Right lobe of liver (tissue), 6 donors: ENCODE measurements around the gene CEP89. TPM values are rescaled to one million over a fixed set of nuclear protein-coding genes. Genes with fewer than 3 reads are reported as not detected.

Source experiments
- ATAC-seq, 4 donors: fragments of 200-7000 bp; cut with Tn5 transposase; one replicate each; pipeline ENCODE4 v1.9.1; 2020; ENCODE audit warnings: mild to moderate bottlenecking in 4 of 4, moderate library complexity in 4 of 4
- DNase-seq, 3 donors: peaks; one replicate each; pipeline ENCODE4 v3.0.0-alpha.2; 2020
- H3K27ac ChIP-seq, 3 donors: fragments of 200-600 bp; one replicate each; pipeline ENCODE4 v1.8.0; 2022
- H3K27me3 ChIP-seq, 2 donors: fragments of 200-600 bp; one replicate each; pipeline ENCODE4 v1.8.0; 2022
- H3K36me3 ChIP-seq, 4 donors: fragments of 200-600 bp; sonication (generic) in 1 of 4; one replicate each; pipeline versions ENCODE4 v1.5.1 to v1.8.0; 2017 to 2022; ENCODE audit warnings: control low read depth in 1 of 4
- H3K4me1 ChIP-seq, 4 donors: fragments of 200-600 bp; sonication (generic) in 1 of 4; one replicate each; pipeline versions ENCODE4 v1.5.1 to v1.8.0; 2017 to 2022; ENCODE audit warnings: control low read depth in 1 of 4
- H3K4me3 ChIP-seq, 3 donors: fragments of 200-600 bp; one replicate each; pipeline ENCODE4 v1.8.0; 2022
- H3K9me3 ChIP-seq, 4 donors: fragments of 200-600 bp; sonication (generic) in 1 of 4; one replicate each; pipeline versions ENCODE4 v1.5.1 to v1.8.0; 2017 to 2022; ENCODE audit warnings: control low read depth in 1 of 4
- POLR2A ChIP-seq: fragments of 450-650 bp; IDR thresholded peaks from one replicate; pipeline ENCODE4 v1.6.1; 2017; ENCODE audit warnings: antibody characterized with exemption, mild to moderate bottlenecking
- WGBS: methylation state at CpG from one replicate; pipeline ENCODE4 v1.1.6; 2018; ENCODE audit warnings: low coverage, low lambda C conversion rate; ENCODE audit not compliant: insufficient coverage; ENCODE audit errors: missing lambda C conversion rate; 5-methylcytosine and 5-hydroxymethylcytosine counted together
- intact Hi-C, 2 donors: fragments of 100-400 bp; cut with DNase I; formaldehyde crosslinking; loops; one replicate each; pipeline versions ENCODE4 v1.11.2 to v1.14.1; 2022
- total RNA-seq, 6 experiments: library from RNA; depleted of rRNA in 2 of 6; stranded (reverse); fragments of >200 nt in 2 of 6; fragmentation: NEBNext Ultra II Directional in 3 of 6; extraction: Animal tissue kit (Norgen Biotek cat#: 25700) in 3 of 6; gene quantifications; one replicate each; pipeline versions ENCODE4 v1.1.0 to v1.2.4, GENCODE V29; 2016 to 2023
- TF ChIP-seq, protein P1 (sequence below), 4 donors: fragments of 200-600 bp in 3 of 4; fragments of 450-650 bp in 1 of 4; IDR thresholded peaks; one replicate each; pipeline versions ENCODE4 v1.5.1 to v1.8.0; 2016 to 2022; ENCODE audit warnings: antibody characterized with exemption in 4 of 4, mild to moderate bottlenecking in 2 of 4
- donor health status: DM: no; HTN: yes; CAD: no.
- donor health status: DM: no; HTN: no; CAD: no.
- donor health status: DM: no; HTN: no; CAD: no.
- donor health status: DM: no; HTN: yes; CAD: no.
- donor health status: DM: no; HTN: yes; CAD: no.

CEP89 gene
- total RNA-seq, 6 experiments from 2014 or later = 2.9 to 5.7 (median 4.7) TPM

DNA sequence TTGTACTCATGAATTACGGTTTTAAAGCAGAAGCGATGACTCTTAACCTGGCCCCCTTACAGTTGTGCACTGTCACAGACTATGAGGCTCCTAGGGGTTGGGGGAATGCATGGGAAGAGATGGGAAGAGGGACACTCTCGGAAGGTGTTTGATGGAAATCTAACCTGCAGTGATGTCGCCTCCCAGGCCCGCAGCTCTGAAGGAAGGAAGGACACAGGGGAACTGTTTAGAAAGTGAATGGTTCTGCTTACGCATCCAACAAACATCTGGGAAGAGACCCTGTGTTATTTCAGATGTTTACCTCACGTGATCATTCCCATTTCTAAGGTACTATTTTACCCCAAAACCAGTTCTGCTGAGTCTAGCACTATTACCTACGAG, 54.2 kb downstream of the CEP89 start:
- Histone ChIP-seq H3K36me3 (no peaks in the 10 kb centered on the region), H3K4me1 (no peaks in the 10 kb centered on the region), H3K27me3 (no peaks in the 10 kb centered on the region), H3K27ac (no peak overlapping the region), H3K4me3 (no peak overlapping the region), H3K9me3 (no peaks in the 10 kb centered on the region)
- ATAC-seq (no peak), DNase-seq (no peak)
- TF ChIP-seq POLR2A = no peak
- TF ChIP-seq, protein P1, sequence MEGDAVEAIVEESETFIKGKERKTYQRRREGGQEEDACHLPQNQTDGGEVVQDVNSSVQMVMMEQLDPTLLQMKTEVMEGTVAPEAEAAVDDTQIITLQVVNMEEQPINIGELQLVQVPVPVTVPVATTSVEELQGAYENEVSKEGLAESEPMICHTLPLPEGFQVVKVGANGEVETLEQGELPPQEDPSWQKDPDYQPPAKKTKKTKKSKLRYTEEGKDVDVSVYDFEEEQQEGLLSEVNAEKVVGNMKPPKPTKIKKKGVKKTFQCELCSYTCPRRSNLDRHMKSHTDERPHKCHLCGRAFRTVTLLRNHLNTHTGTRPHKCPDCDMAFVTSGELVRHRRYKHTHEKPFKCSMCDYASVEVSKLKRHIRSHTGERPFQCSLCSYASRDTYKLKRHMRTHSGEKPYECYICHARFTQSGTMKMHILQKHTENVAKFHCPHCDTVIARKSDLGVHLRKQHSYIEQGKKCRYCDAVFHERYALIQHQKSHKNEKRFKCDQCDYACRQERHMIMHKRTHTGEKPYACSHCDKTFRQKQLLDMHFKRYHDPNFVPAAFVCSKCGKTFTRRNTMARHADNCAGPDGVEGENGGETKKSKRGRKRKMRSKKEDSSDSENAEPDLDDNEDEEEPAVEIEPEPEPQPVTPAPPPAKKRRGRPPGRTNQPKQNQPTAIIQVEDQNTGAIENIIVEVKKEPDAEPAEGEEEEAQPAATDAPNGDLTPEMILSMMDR (IDR thresholded peaks at IDR 0.05) = no peak
- intact Hi-C loops = no loop called here
- 88% methylated on average over 8 of the region's 8 CpGs for WGBS

DNA sequence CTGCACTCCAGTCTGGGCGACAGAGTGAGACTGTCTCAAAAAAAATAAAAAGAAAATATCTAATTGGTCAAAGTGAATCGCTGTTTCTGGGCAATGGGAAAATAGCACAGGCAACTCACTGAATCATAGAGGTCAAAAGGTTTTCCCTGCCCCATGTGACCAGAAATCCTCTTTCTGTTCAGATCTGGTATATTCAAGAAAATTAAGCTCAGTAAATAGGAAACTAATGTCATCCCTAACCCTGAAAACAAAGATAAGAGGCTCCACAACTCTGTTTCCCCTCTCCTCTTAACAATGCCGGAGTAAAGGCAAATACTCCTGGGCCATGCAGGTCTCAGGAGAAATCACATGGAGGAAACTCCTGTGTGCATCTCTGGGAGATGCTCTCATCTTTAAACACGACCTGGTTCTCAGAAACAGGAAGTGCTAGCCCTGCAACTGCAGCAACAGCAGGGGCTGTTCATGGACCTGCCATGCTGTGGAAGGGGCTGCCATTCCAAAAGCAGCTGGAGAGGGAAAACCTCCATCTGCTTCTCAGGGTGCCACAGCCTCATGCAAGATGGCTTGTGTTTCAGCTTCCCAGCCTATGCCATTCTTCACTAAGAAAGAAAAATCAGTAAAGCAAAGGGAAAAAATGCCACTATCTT, 54.7 kb downstream of the CEP89 start:
- Histone ChIP-seq H3K4me3 (no peak overlapping the region), H3K27me3 (no peaks in the 10 kb centered on the region), H3K9me3 (no peaks in the 10 kb centered on the region), H3K27ac (no peak overlapping the region), H3K4me1 (no peaks in the 10 kb centered on the region), H3K36me3 (no peaks in the 10 kb centered on the region)
- 47% methylated on average over 4 of the region's 4 CpGs for WGBS
- intact Hi-C loops = no loop called here
- ATAC-seq (peak; percentile 20 to 83 (median 67)), DNase-seq (no peak)
- TF ChIP-seq, protein P1 (IDR thresholded peaks at IDR 0.05) = no peak
- TF ChIP-seq POLR2A = no peak

DNA sequence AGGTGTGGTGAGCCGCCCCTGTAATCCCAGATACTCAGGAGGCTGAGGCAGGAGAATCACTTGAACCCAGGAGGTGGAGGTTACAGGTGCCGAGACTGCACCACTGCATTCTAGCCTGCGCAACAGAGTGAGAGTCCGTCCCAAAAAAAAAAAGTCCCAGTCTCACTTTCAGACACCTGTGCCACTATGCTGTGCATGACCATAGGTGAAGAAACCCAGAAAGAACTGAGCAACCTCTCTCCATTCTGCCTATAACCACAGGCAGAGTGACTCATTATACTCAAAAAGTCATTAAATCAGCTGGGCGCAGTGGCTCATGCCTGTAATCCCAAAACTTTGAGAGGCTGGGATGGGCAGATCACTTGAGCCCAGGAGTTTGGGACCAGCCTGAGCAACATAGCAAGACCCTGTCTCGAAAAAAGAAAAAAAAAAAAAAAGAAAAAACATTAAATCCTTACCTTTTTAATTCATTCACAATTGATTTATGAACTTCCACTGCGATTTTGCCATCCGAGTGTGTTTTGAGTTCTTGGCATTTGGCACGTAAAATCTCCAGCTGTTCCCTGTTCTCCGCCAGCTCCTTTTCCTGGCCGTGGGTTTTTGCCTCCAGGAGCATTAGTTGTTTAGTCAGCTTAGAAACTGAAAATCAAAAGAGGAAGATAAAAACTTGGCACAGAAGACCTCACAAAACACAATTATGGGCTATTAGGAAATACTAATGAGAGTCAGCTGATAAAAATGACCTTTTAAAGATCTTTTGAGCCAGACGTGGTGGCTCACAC, 56.7 kb downstream of the CEP89 start:
- DNase-seq (no peak), ATAC-seq (no peak)
- Histone ChIP-seq H3K9me3 (no peaks in the 10 kb centered on the region), H3K36me3 (no peaks in the 10 kb centered on the region), H3K27ac (no peak overlapping the region), H3K4me1 (no peaks in the 10 kb centered on the region), H3K4me3 (no peak overlapping the region), H3K27me3 (no peaks in the 10 kb centered on the region)
- WGBS = 83% methylated on average over 11 of the region's 12 CpGs
- intact Hi-C loops = no loop called here
- TF ChIP-seq POLR2A = no peak
- TF ChIP-seq, protein P1 (IDR thresholded peaks at IDR 0.05) = no peak

DNA sequence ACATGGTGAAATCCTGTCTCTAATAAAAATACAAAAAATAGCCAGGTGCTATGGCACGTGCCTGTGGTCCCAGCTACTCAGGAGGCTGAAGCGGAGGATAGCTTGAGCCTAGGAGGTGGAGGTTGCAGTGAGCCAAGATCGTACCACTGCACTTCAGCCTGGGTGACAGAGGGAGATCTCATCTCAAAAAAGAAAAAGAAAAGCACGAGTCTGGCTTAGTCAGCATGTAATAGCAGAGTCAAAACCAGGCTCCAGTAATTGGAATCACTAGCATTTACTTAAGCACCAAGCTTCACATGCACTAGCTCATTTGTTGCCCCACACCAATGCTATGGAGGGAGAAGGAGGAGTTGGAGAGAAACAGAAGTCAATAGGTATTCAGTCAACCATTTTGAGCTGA, 60.3 kb downstream of the CEP89 start:
- Histone ChIP-seq H3K9me3 (no peaks in the 10 kb centered on the region), H3K4me3 (no peak overlapping the region), H3K27me3 (no peaks in the 10 kb centered on the region), H3K36me3 (no peaks in the 10 kb centered on the region), H3K4me1 (no peaks in the 10 kb centered on the region), H3K27ac (no peak overlapping the region)
- ATAC-seq (no peak), DNase-seq (no peak)
- TF ChIP-seq POLR2A = no peak
- TF ChIP-seq, protein P1 (IDR thresholded peaks at IDR 0.05) = no peak
- WGBS = 88% methylated on average over 4 of the region's 4 CpGs
- intact Hi-C loops = no loop called here
